ENCODE data around the gene CLDN6. TPM values are rescaled to one million over a fixed set of nuclear protein-coding genes. Genes with fewer than 3 reads are reported as not detected.

Gene CLDN6
- total and polyA plus RNA-seq, 2 experiments from 2014 or later: 148 to 344 TPM

- DNase-seq (ENCODE audit: low read depth in 1 of 2, low spot score in 1 of 2): peak in 1 of 2 donors; percentile 64
- Histone ChIP-seq H3K4me1 (ENCODE audit: low read depth) (peaks cover 41% of the 10 kb centered on the region), H3K9me3 (ENCODE audit: low read depth) (no peaks in the 10 kb centered on the region), H3K4me3 (peak overlapping the region; percentile 65), H3K27ac (no peak overlapping the region), H3K36me3 (no peaks in the 10 kb centered on the region), H3K27me3 (no peaks in the 10 kb centered on the region)
- no peak for TF ChIP-seq CTCF (IDR thresholded peaks at IDR 0.05; ENCODE audit: low read depth, low read length)
Observed at GRCh38 chr16:3004319-3004718, 13.7 kb downstream of the CLDN6 start.

GRCh38 chr16:3003582-3004270 lies 14.3 kb downstream of the CLDN6 start:
- H3K27me3 ChIP-seq: no peaks in the 10 kb centered on the region
- peaks cover 35% of the 10 kb centered on the region for H3K4me1 ChIP-seq (ENCODE audit: low read depth)
- no peaks in the 10 kb centered on the region for H3K9me3 ChIP-seq (ENCODE audit: low read depth)
- H3K36me3 ChIP-seq: no peaks in the 10 kb centered on the region
- H3K27ac ChIP-seq: no peak overlapping the region
- TF ChIP-seq CTCF (IDR thresholded peaks at IDR 0.05; ENCODE audit: low read depth, low read length): peak; percentile 42
- DNase-seq (ENCODE audit: low read depth in 1 of 2, low spot score in 1 of 2): peak; percentile 99
- H3K4me3 ChIP-seq: no peak overlapping the region

GRCh38 chr16:3001316-3001715 lies 16.7 kb downstream of the CLDN6 start:
- H3K9me3 ChIP-seq (ENCODE audit: low read depth): no peaks in the 10 kb centered on the region
- H3K27ac ChIP-seq: no peak overlapping the region
- H3K36me3 ChIP-seq: no peaks in the 10 kb centered on the region
- H3K27me3 ChIP-seq: no peaks in the 10 kb centered on the region
- peaks cover 12% of the 10 kb centered on the region for H3K4me1 ChIP-seq (ENCODE audit: low read depth)
- DNase-seq (ENCODE audit: low read depth in 1 of 2, low spot score in 1 of 2): no peak
- no peak overlapping the region for H3K4me3 ChIP-seq
- no peak for TF ChIP-seq CTCF (IDR thresholded peaks at IDR 0.05; ENCODE audit: low read depth, low read length)

DNA sequence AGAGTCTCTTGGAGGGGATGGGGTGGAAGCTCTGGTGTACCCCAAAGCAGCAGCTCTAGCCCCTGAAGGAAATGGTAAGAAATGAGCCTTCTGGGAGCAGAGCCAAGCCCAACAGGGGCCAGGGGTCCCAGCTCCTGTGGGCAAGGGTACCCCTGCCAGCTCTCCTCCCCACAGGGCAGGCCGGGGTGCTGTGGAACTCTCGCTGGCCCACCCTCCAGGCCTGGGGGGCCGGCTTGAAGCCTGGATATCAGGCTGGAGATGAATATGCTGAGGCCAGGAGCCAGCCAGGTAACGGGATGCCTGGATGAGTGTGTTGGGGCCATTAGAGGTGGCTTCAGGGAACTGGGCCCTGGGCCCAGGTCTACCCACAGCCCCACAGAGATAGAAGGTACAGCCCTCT lies 17.4 kb downstream of the CLDN6 start:
- no peak overlapping the region for H3K27ac ChIP-seq
- H3K4me1 ChIP-seq (ENCODE audit: low read depth): peaks cover 4% of the 10 kb centered on the region
- no peaks in the 10 kb centered on the region for H3K27me3 ChIP-seq
- TF ChIP-seq CTCF (IDR thresholded peaks at IDR 0.05; ENCODE audit: low read depth, low read length): no peak
- H3K36me3 ChIP-seq: no peaks in the 10 kb centered on the region
- no peak for DNase-seq (ENCODE audit: low read depth in 1 of 2, low spot score in 1 of 2)
- H3K4me3 ChIP-seq: no peak overlapping the region
- no peaks in the 10 kb centered on the region for H3K9me3 ChIP-seq (ENCODE audit: low read depth)

GRCh38 chr16:2999929-3000328 lies 18.1 kb downstream of the CLDN6 start:
- Histone ChIP-seq H3K27ac (no peak overlapping the region), H3K4me1 (ENCODE audit: low read depth) (peaks cover 2% of the 10 kb centered on the region), H3K9me3 (ENCODE audit: low read depth) (no peaks in the 10 kb centered on the region), H3K36me3 (no peaks in the 10 kb centered on the region), H3K4me3 (no peak overlapping the region), H3K27me3 (no peaks in the 10 kb centered on the region)
- no peak for DNase-seq (ENCODE audit: low read depth in 1 of 2, low spot score in 1 of 2)
- TF ChIP-seq CTCF (IDR thresholded peaks at IDR 0.05; ENCODE audit: low read depth, low read length): no peak

Data from cardiac muscle cell (in vitro differentiated cells and primary cell).